HG03095 (cell line): ENCODE results near the gene SIK1.

Experiments used
- ATAC-seq: cut with Tn5 transposase; IDR thresholded peaks from one replicate; pipeline ENCODE4 v1.9.1; 2021; ENCODE audit warnings: moderate library complexity; ENCODE audit not compliant: unreplicated experiment

The SIK1 gene

DNA sequence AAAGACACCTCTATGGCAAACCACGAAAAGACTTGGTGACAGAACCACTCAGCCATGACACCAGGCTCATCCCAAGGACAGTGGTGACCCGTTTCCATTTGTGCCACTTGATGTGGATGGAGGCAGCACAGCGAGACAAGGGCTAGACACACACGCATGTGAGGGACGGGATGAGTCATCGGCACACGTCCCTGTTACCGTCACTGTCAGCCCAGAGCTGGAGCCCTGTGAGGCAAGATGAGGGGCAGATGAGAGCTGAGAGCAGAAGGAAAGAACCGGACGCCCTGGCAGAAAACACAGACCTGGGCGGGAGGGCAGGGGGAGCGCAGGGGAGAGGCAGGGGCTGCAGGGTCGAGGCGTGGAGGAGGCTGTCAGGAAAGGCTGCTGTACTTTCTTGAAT lies 57.8 kb downstream of the SIK1 start:
- ATAC-seq = peak; percentile 74

DNA sequence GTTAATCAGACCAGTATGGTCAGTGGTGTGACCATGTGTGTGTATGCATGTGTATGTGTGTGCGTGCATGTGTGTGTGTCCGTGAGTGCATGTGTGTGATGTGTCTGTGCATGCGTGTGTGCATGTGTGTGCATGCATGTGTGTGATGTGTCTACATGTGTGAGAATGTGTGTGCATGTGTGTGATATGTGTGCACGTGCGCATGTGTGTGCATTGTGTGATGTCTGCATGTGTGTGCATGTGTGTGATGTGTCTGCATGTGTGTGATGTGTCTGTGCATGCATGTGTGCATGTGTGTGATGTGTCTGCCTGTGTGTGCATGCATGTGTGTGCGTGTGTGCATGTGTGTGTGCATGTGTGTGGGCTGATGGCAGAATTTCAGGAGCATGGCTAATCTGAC lies 58.2 kb downstream of the SIK1 start:
- ATAC-seq = no peak

DNA sequence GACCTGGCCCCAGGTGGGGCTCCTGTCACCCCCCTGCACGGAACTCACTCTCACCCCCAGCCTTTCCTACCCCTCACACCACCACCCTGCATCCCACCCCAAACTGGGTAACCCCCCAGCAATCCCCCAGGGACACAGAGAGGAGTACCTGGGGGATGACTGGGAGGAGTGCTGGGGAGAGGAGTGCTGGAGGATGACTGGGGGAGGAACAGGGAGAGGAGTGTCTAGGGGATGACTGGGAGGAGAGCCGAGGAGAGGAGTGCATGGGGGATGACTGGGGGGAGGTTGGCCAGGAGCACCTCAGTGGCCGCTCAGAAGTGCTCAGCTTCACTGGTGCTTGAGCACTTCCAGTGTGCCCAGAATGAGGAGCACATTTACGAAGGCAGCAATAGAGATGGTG lies 59.1 kb downstream of the SIK1 start:
- ATAC-seq = no peak

DNA sequence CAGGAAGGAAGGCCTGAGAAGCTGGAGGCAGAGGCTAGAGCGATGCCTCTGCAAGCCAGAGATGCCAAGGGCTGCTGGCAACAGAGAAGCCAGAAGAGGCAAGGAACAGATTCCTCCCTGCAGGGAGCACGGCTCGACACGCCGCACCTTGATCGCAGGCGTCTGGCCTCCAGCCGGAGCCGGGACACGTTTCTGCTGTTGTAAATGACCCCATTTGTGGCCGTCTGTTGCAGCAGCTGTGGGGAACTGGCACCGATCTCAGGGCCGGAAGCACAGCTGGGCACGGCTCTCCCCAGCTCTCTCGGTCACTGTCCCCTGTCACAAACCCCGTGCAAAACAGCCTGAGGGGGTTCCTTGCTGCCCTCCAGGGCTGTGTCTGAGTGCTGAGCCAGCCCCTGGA lies 59.6 kb downstream of the SIK1 start:
- ATAC-seq = no peak

DNA sequence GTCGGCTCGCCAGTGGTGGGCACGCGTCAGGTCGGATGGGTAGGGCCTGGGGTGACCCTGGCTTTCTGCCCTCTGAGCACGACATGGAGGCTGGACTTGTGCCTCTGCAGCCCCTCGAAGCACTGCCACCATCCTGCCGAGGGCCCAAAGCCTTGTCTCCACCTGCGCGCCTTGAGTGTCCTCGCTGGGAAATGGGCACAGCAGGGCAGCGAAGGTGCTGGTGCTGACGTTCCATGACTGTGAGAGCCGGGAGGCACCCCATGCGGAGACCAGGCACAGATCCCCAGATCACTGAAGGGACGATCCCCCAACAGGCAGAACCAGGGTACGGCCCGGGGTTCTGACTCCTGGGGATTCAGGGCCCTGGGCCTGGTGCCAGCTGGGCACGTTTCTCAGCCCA lies 60.3 kb downstream of the SIK1 start:
- ATAC-seq = no peak

DNA sequence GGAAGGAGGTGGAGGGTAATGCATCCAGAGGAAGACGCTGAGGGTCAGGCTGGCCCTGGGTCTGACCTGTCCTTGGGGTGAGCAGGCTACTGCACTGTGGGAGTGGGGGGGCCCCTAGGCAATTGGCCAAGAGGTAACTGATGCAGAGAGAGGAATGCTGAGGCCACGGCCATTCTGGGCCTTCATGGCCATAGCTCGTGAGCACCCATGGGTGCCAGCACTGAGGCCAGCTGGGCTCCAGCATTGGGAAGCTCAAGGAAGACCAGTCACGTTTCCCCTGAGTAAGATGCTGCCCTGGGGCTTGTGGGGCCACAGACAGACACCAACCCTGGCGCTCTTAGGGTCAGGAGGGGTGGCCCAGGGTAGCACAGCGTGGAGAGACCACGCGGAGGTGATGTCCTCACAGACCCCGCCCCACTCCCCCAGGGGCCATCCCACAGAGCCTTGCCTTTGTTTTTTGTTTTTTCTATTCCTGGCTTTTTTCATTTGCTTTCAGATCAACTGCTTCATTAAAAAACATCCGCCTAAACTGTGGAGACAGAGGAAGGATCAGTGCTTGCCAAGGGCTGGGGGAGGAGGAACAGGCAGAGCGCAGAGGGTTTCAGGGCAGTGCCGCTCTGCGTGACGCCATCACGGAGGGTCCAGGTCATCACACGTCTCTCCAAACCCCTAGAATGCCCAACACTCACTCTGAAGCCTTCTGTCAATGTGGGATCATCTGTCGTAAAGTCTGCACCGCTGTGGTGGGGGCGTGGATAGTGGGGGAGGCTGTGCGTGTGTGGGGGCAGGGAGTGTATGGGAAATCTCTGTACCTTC lies 61.1 kb downstream of the SIK1 start:
- ATAC-seq = no peak

DNA sequence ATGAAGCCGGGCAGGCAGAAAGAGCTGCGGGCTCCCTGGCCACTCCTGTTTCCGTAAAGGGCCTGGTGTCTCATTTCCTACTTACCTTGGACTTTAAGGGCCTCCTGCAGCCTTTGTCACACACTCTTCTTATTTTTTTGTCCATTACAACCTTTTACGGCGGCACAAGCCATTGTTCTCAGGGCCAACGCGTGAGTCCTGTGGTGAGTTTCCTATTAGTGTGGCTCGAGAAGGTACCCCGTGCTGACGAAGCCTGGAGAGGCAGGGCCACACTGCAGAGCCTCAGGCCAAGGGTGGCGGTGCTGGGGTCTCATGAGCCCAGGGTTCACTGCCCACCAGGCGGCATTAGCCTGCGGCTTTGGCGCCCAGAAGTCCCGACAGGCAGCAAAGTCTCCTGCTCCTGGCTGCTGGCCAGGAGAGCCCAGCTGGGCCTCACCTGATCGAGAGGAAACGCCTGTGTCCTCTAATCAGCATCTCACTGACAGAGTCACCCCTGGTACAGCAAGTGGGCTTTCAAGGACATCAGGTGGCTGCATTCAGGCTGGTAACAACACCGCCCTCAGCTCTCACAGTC lies 62.0 kb downstream of the SIK1 start:
- no peak for ATAC-seq
